Measurements from ENCODE around the gene CACNA2D2.

The CACNA2D2 gene

GRCh38 chr3:50350527-50351322 is 152.7 kb downstream of the CACNA2D2 start, which contains the start of the genes CYB561D2 and NPRL2:
Gene CYB561D2 (plus strand): TSS chr3:50350862. CDS start chr3:50351434, 572 bp downstream.
Gene NPRL2 (minus strand): TSS chr3:50350775. CDS start chr3:50350652, 123 bp downstream.
- no peak for TF ChIP-seq CTCF (conservative IDR thresholded peaks at IDR 0.05; ENCODE audit: low read depth, low read length)
- H3K4me3 ChIP-seq (ENCODE audit: low read length): peak within 1 kb of the TSS; percentile 91
- DNase-seq (ENCODE audit: low read depth): peak; percentile 74

- no peak for DNase-seq (ENCODE audit: low read depth)
- peak overlapping the region; percentile 91 for H3K4me3 ChIP-seq (ENCODE audit: low read length)
- TF ChIP-seq CTCF (conservative IDR thresholded peaks at IDR 0.05; ENCODE audit: low read depth, low read length): no peak
Measured at GRCh38 chr3:50350213-50350526, 153.3 kb downstream of the CACNA2D2 start.

- DNase-seq (ENCODE audit: low read depth): no peak
- TF ChIP-seq CTCF (conservative IDR thresholded peaks at IDR 0.05; ENCODE audit: low read depth, low read length): peak; percentile 72
- no peak overlapping the region for H3K4me3 ChIP-seq (ENCODE audit: low read length)
Measured at GRCh38 chr3:50347187-50347813, 156.1 kb downstream of the CACNA2D2 start.

GRCh38 chr3:50345586-50346234 is 157.7 kb downstream of the CACNA2D2 start, which contains the start of gene ZMYND10:
Gene ZMYND10 (minus strand): TSS chr3:50345732. CDS start chr3:50345579, 153 bp downstream.
- no peak for TF ChIP-seq CTCF (conservative IDR thresholded peaks at IDR 0.05; ENCODE audit: low read depth, low read length)
- DNase-seq (ENCODE audit: low read depth): no peak
- peak within 1 kb of the TSS; percentile 58 for H3K4me3 ChIP-seq (ENCODE audit: low read length)

- peak overlapping the region; percentile 58 for H3K4me3 ChIP-seq (ENCODE audit: low read length)
- TF ChIP-seq CTCF (conservative IDR thresholded peaks at IDR 0.05; ENCODE audit: low read depth, low read length): no peak
- DNase-seq (ENCODE audit: low read depth): no peak
Measured at GRCh38 chr3:50345008-50345407, 158.4 kb downstream of the CACNA2D2 start.

- H3K4me3 ChIP-seq (ENCODE audit: low read length): no peak overlapping the region
- TF ChIP-seq CTCF (conservative IDR thresholded peaks at IDR 0.05; ENCODE audit: low read depth, low read length): peak; percentile 11
- DNase-seq (ENCODE audit: low read depth): no peak
Measured at GRCh38 chr3:50342813-50343633, 160.4 kb downstream of the CACNA2D2 start.

Data from retinal pigment epithelial cell (primary cell).